HG03342 (cell line): ENCODE measurements around the gene RPL13A.

Experiments
- ATAC-seq: cut with Tn5 transposase; IDR thresholded peaks from one replicate; pipeline ENCODE4 v1.9.1; 2021; ENCODE audit warnings: mild to moderate bottlenecking, moderate library complexity; ENCODE audit not compliant: unreplicated experiment

The RPL13A gene

GRCh38 chr19:49539192-49539952 is 52.0 kb downstream of the RPL13A start:
- ATAC-seq = no peak
